Endothelial cell of umbilical vein (primary cell): Measurements from ENCODE around the gene SDC1. TPM values are rescaled to one million over a fixed set of nuclear protein-coding genes. Genes with fewer than 3 reads are reported as not detected.

Experiments used
- BruUV-seq: library from RNA; stranded (reverse); fragments of 400-500 nt; replicated peaks from 2 replicates; lab custom pipeline; 2021; lab: Mats Ljungman, UMichigan
- CTCF ChIA-PET: fragments of 300-600, 350-600 bp; sonication (Branson Sonifier 250); formaldehyde crosslinking; loops from one replicate; lab custom pipeline; 2021; ENCODE audit warnings: antibody characterized with exemption, inconsistent platforms; lab: Charles Lee
- POLR2A ChIA-PET: fragments of 300-600, 350-600 bp; sonication (Branson Sonifier 250); formaldehyde crosslinking; loops from one replicate; lab custom pipeline; 2021; ENCODE audit warnings: antibody characterized with exemption, inconsistent platforms; lab: Charles Lee
- DNase-seq: peaks from one replicate; pipeline ENCODE4 v3.0.0-alpha.2; 2011; ENCODE audit warnings: low read depth, low spot score
- FAIRE-seq: peaks from 2 replicates; lab custom pipeline; 2011; peaks lifted over from hg19 to GRCh38; lab: Jason Lieb, UNC
- H2AFZ ChIP-seq: 2 replicates; pipeline ENCODE4 v1.6.0; 2012; ENCODE audit warnings: low read depth, low read length, control low read depth, inconsistent platforms
- H3K27ac ChIP-seq: 2 replicates; pipeline ENCODE4 v1.5.1; 2011; ENCODE audit warnings: low read depth, mild to moderate bottlenecking, control low read depth, low read length, moderate library complexity; ENCODE audit not compliant: insufficient read depth
- H3K27me3 ChIP-seq, 2 experiments: 2 replicates each; pipeline versions ENCODE4 v1.6.0 to v1.6.1; 2011; ENCODE audit warnings: low read length in 2 of 2, mixed read lengths in 1 of 2; ENCODE audit not compliant: control insufficient read depth in 2 of 2, insufficient read depth in 2 of 2
- H3K36me3 ChIP-seq, 2 experiments: 2 replicates in 1 of 2; 3 replicates in 1 of 2; pipeline ENCODE4 v1.5.1; 2011; ENCODE audit warnings: low read length in 2 of 2, mild to moderate bottlenecking in 1 of 2, moderate library complexity in 1 of 2; ENCODE audit not compliant: control insufficient read depth in 2 of 2, insufficient read depth in 2 of 2; ENCODE audit errors: extremely low read depth in 1 of 2
- H3K4me1 ChIP-seq: 3 replicates; pipeline ENCODE4 v1.5.1; 2011; ENCODE audit warnings: mild to moderate bottlenecking, low read length; ENCODE audit not compliant: control insufficient read depth, insufficient read depth; ENCODE audit errors: extremely low read depth
- H3K4me2 ChIP-seq: 2 replicates; pipeline ENCODE4 v1.6.1; 2011; ENCODE audit warnings: low read length, control low read depth, mixed read lengths; ENCODE audit not compliant: insufficient read depth
- H3K4me3 ChIP-seq, 3 experiments: fragments of 200-600 bp in 1 of 3; sonication (generic), shearing (Covaris generic) in 1 of 3; replicated peaks in 1 of 3; 2 replicates each; pipeline ENCODE4 v1.5.1; 2011 to 2016; ENCODE audit warnings: control low read depth in 3 of 3, low read length in 3 of 3, mild to moderate bottlenecking in 2 of 3, inconsistent platforms in 1 of 3, low read depth in 1 of 3, moderate library complexity in 1 of 3; ENCODE audit not compliant: insufficient read depth in 1 of 3
- H3K79me2 ChIP-seq: 2 replicates; pipeline ENCODE4 v1.6.0; 2012; ENCODE audit warnings: low read length, inconsistent platforms; ENCODE audit not compliant: control insufficient read depth, insufficient read depth
- H3K9ac ChIP-seq: replicated peaks from 2 replicates; pipeline ENCODE3; 2011; ENCODE audit warnings: low read length, control low read depth; ENCODE audit not compliant: insufficient read depth; ENCODE audit errors: extremely low read depth
- H3K9me1 ChIP-seq: replicated peaks from 3 replicates; pipeline ENCODE4 v1.6.0; 2011; ENCODE audit warnings: mild to moderate bottlenecking, low read length; ENCODE audit not compliant: control insufficient read depth, insufficient read depth; ENCODE audit errors: extremely low read depth
- H3K9me3 ChIP-seq: replicated peaks from 2 replicates; pipeline ENCODE4 v1.5.1; 2012; ENCODE audit warnings: low read length, inconsistent platforms; ENCODE audit not compliant: control insufficient read depth, insufficient read depth
- H4K20me1 ChIP-seq: replicated peaks from 2 replicates; pipeline ENCODE3; 2011; ENCODE audit warnings: mild to moderate bottlenecking, low read length; ENCODE audit not compliant: control insufficient read depth, insufficient read depth; ENCODE audit errors: extremely low read depth
- EZH2 ChIP-seq: IDR thresholded peaks from 2 replicates; pipeline ENCODE4 v1.6.1; 2012; ENCODE audit warnings: borderline replicate concordance, low read depth, mild to moderate bottlenecking, moderate library complexity, low read length, inconsistent platforms; ENCODE audit not compliant: severe bottlenecking
- FOS ChIP-seq: IDR thresholded peaks from 2 replicates; pipeline ENCODE4 v1.6.1; 2011; ENCODE audit warnings: mild to moderate bottlenecking, low read length, moderate library complexity, borderline replicate concordance; ENCODE audit not compliant: insufficient read depth
- GATA2 ChIP-seq: IDR thresholded peaks from 2 replicates; pipeline ENCODE4 v1.7.0; 2011; ENCODE audit warnings: low read depth, mild to moderate bottlenecking, moderate library complexity, mixed read lengths, low read length; ENCODE audit not compliant: insufficient read length, insufficient read depth
- JUN ChIP-seq: IDR thresholded peaks from 2 replicates; pipeline ENCODE4 v1.6.1; 2011; ENCODE audit warnings: borderline replicate concordance, low read depth; ENCODE audit not compliant: insufficient read length, insufficient read depth
- MYC ChIP-seq: IDR thresholded peaks from one replicate; pipeline ENCODE4 v1.6.1; 2011; ENCODE audit warnings: mild to moderate bottlenecking, low read depth, low read length
- POLR2A ChIP-seq: IDR thresholded peaks from 2 replicates; pipeline ENCODE4 v1.6.1; 2012; ENCODE audit warnings: low read depth, mild to moderate bottlenecking, control low read depth, low read length
- POLR2AphosphoS5 ChIP-seq: IDR thresholded peaks from 2 replicates; pipeline ENCODE4 v1.6.1; 2012; ENCODE audit warnings: low read depth, mild to moderate bottlenecking, control low read depth, low read length, moderate library complexity; ENCODE audit not compliant: insufficient read depth
- dilution Hi-C: fragments of 300-500 bp; cut with MboI; formaldehyde crosslinking; loops from one replicate; pipeline ENCODE4 v1.15.0; 2019; ENCODE audit warnings: low sequenced_read_pairs; ENCODE audit not compliant: extremely low pct_ligation_motif_present
- intact Hi-C: fragments of 100-400 bp; cut with micrococcal nuclease; formaldehyde crosslinking; loops from one replicate; pipeline ENCODE4 v1.10.0; 2022
- polyA plus RNA-seq, 4 experiments: library from polyadenylated mRNA; depleted of rRNA in 3 of 4; stranded (reverse) in 3 of 4; unstranded in 1 of 4; fragments of >200 nt; gene quantifications; 2 replicates each; pipeline versions ENCODE4 v1.2.1 to v1.2.3, GENCODE V29; 2011 to 2012; ENCODE audit warnings: missing spikeins in 1 of 4
- total RNA-seq: library from RNA; stranded (reverse); gene quantifications from 2 replicates; pipeline ENCODE4 v1.2.3, GENCODE V29; 2021
- TF ChIP-seq, protein P1 (sequence below), 2 donors: IDR thresholded peaks; 1 replicate in 1 of 2; 2 replicates in 1 of 2; pipeline ENCODE4 v1.5.1; 2011; ENCODE audit warnings: low read length in 2 of 2, mild to moderate bottlenecking in 2 of 2, moderate library complexity in 2 of 2, control low read depth in 1 of 2, inconsistent platforms in 1 of 2, low read depth in 1 of 2; ENCODE audit not compliant: insufficient read depth in 1 of 2; ENCODE audit errors: extremely low read depth in 1 of 2
- TF ChIP-seq, protein P2 (sequence below): IDR thresholded peaks from 2 replicates; pipeline ENCODE4 v1.6.1; 2011; ENCODE audit not compliant: insufficient read depth, insufficient read length

The SDC1 gene
- total and polyA plus RNA-seq, 2 donors (not counting 3 experiments of a cell fraction or from before 2014, with no cell fraction given), result 3.2 to 4.0 TPM

DNA sequence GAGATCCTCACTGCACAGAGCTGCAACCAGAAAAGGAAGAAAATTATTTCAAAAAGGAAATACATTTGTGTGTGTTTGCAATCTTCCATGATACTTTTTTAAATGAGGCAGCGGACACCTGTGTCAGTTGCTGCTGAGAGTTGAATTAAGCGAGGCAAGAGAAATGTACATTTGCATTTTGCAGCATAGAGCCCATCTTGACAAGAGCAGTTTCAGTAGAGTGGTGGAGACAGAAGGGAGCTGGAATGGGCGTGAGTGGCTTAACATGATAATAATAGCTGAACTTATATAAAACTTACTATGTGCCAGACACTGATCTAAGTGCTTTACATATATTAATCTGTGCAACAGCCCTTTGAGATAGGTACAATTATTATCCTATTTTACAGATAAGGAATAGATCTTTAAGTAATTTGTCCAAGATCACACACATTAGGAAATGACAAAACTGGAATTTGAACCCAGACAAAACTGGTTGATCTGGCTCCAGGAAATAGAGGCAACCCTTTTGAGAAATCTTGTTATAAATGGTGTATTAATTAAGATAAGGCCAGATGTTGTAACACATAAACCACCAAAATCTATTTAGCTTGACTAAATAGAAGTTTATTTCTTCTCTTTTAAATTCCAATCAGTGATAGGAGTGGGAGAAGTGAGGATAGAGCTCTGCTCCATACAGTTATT is 68.7 kb downstream of the SDC1 start:
- Histone ChIP-seq H3K79me2 (no peaks in the 10 kb centered on the region), H3K27ac (no peak overlapping the region), H3K9me3 (no peaks in the 10 kb centered on the region), H3K9ac (no peak overlapping the region), H3K36me3 (no peaks in the 10 kb centered on the region), H3K4me2 (no peak overlapping the region), H2AFZ (no peak overlapping the region), H3K27me3 (peaks cover 6 to 9% of the 10 kb centered on the region in 2 experiments), H3K9me1 (no peaks in the 10 kb centered on the region), H3K4me3 (no peak overlapping the region), H4K20me1 (no peaks in the 10 kb centered on the region), H3K4me1 (no peaks in the 10 kb centered on the region)
- no TSS peak for BruUV-seq
- dilution Hi-C loops (no loop called here), intact Hi-C loops (no loop called here)
- FAIRE-seq, result no peak
- CTCF ChIA-PET, result interaction anchor here (0.9 to 1.0 kb wide), 2 partner anchors 20 to 21 kb away, joined by 3 read pairs; no protein-coding TSS in a partner anchor
- no peak for TF ChIP-seq POLR2A
- TF ChIP-seq JUN, result no peak
- no peak for TF ChIP-seq GATA2
- TF ChIP-seq, protein P1, sequence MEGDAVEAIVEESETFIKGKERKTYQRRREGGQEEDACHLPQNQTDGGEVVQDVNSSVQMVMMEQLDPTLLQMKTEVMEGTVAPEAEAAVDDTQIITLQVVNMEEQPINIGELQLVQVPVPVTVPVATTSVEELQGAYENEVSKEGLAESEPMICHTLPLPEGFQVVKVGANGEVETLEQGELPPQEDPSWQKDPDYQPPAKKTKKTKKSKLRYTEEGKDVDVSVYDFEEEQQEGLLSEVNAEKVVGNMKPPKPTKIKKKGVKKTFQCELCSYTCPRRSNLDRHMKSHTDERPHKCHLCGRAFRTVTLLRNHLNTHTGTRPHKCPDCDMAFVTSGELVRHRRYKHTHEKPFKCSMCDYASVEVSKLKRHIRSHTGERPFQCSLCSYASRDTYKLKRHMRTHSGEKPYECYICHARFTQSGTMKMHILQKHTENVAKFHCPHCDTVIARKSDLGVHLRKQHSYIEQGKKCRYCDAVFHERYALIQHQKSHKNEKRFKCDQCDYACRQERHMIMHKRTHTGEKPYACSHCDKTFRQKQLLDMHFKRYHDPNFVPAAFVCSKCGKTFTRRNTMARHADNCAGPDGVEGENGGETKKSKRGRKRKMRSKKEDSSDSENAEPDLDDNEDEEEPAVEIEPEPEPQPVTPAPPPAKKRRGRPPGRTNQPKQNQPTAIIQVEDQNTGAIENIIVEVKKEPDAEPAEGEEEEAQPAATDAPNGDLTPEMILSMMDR (IDR thresholded peaks at IDR 0.05; ENCODE audit: extremely low read depth in 1 of 2, insufficient read depth in 1 of 2, low read depth in 1 of 2, low read length in 2 of 2), result no peak
- no peak for TF ChIP-seq FOS
- no peak for TF ChIP-seq MYC
- no peak for TF ChIP-seq POLR2AphosphoS5
- TF ChIP-seq EZH2, result no peak
- TF ChIP-seq, protein P2, sequence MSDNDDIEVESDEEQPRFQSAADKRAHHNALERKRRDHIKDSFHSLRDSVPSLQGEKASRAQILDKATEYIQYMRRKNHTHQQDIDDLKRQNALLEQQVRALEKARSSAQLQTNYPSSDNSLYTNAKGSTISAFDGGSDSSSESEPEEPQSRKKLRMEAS, result no peak
- POLR2A ChIA-PET, result no interaction called here
- DNase-seq, result no peak
